ENCODE measurements around the gene HPGD. TPM values are rescaled to one million over a fixed set of nuclear protein-coding genes. Genes with fewer than 3 reads are reported as not detected.

HPGD gene
- polyA plus RNA-seq, 1 of the 3 experiments (the other 2 are of a cell fraction) = not detected

DNA sequence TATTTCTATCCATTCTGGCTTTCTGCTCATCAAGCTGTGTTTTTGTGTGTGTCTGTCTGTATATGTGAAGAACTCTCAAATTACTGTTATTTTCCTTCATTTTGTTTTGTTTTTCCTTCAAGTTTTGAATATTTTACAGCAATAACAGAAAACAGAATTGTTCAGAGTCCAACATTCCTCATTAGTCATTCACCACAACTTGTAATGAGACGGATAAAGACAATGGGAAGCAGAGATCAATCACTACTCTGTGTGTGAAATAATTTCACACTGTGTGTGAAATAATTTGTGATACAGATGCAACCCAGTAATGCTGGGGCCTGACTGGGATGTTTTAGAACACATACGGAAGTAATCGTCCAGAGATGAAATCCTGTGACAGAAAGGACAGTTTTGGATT lies 55.2 kb downstream of the HPGD start:
- 20% methylated on average over 3 of the region's 3 CpGs for WGBS (ENCODE audit: low lambda C conversion rate)
- Histone ChIP-seq H3K4me3 (ENCODE audit: low read depth in 2 of 2, low read length in 1 of 2) (no peak overlapping the region), H3K4me1 (ENCODE audit: control insufficient read depth in 1 of 2, insufficient read depth in 2 of 2, low read depth in 1 of 2, low read length in 1 of 2) (no peaks in the 10 kb centered on the region), H4K20me1 (ENCODE audit: insufficient read depth) (no peaks in the 10 kb centered on the region), H3K9me2 (no peaks in the 10 kb centered on the region), H3K4me2 (no peak overlapping the region), H2AFZ (ENCODE audit: low read depth) (no peak overlapping the region), H3K27me3 (ENCODE audit: insufficient read depth) (no peaks in the 10 kb centered on the region), H3K9me3 (no peaks in the 10 kb centered on the region), H3K27ac (ENCODE audit: low read depth in 2 of 2, low read length in 1 of 2) (no peak overlapping the region), H3K9ac (no peak overlapping the region), H3K79me2 (ENCODE audit: insufficient read depth) (no peaks in the 10 kb centered on the region), H3K36me3 (replicated peaks in 1 of 2; ENCODE audit: control insufficient read depth in 1 of 2, insufficient read depth in 2 of 2, low read length in 1 of 2) (no peaks in the 10 kb centered on the region), H3F3A (replicated peaks; ENCODE audit: insufficient read depth) (no peaks in the 10 kb centered on the region)
- TF ChIP-seq SIN3A (IDR thresholded peaks at IDR 0.05; ENCODE audit: borderline replicate concordance, low read depth, low read length) (no peak), EZH2phosphoT487 (IDR thresholded peaks at IDR 0.05; ENCODE audit: borderline replicate concordance, low read depth) (no peak), TAF1 (IDR thresholded peaks at IDR 0.05; ENCODE audit: borderline replicate concordance, low read depth, low read length) (no peak), RFX5 (IDR thresholded peaks at IDR 0.05; ENCODE audit: low read length) (no peak)
- ChIA-PET CTCF (interaction anchor here (1.3 kb wide), 1 partner anchor 46 kb away, joined by 3 read pairs; no protein-coding TSS in a partner anchor), POLR2A (no interaction called here)
- DNase-seq = no peak

- Histone ChIP-seq H3K27me3 (ENCODE audit: insufficient read depth) (no peaks in the 10 kb centered on the region), H3K4me1 (ENCODE audit: control insufficient read depth in 1 of 2, insufficient read depth in 2 of 2, low read depth in 1 of 2, low read length in 1 of 2) (no peaks in the 10 kb centered on the region), H4K20me1 (ENCODE audit: insufficient read depth) (no peaks in the 10 kb centered on the region), H3K9me2 (no peaks in the 10 kb centered on the region), H3K4me2 (no peak overlapping the region), H3K4me3 (ENCODE audit: low read depth in 2 of 2, low read length in 1 of 2) (no peak overlapping the region), H3K27ac (ENCODE audit: low read depth in 2 of 2, low read length in 1 of 2) (no peak overlapping the region), H3K9me3 (no peaks in the 10 kb centered on the region), H3K9ac (no peak overlapping the region), H3K79me2 (ENCODE audit: insufficient read depth) (no peaks in the 10 kb centered on the region), H3K36me3 (replicated peaks in 1 of 2; ENCODE audit: control insufficient read depth in 1 of 2, insufficient read depth in 2 of 2, low read length in 1 of 2) (no peaks in the 10 kb centered on the region), H2AFZ (ENCODE audit: low read depth) (no peak overlapping the region), H3F3A (replicated peaks; ENCODE audit: insufficient read depth) (no peaks in the 10 kb centered on the region)
- TF ChIP-seq ELF1 (IDR thresholded peaks at IDR 0.05) (no peak), POLR2AphosphoS5 (IDR thresholded peaks at IDR 0.05; ENCODE audit: low read depth, low read length) (no peak), TCF12 (IDR thresholded peaks at IDR 0.05) (no peak), USF2 (IDR thresholded peaks at IDR 0.05; ENCODE audit: borderline replicate concordance, low read depth, low read length) (no peak), RFX5 (IDR thresholded peaks at IDR 0.05; ENCODE audit: low read length) (no peak), CHD2 (IDR thresholded peaks at IDR 0.05; ENCODE audit: low read length, partially characterized antibody) (no peak), IRF3 (IDR thresholded peaks at IDR 0.05; ENCODE audit: low read depth, low read length) (no peak), FOXJ3 (CRISPR knock-in tag; IDR thresholded peaks at IDR 0.05) (no peak), EP300 (IDR thresholded peaks at IDR 0.05; ENCODE audit: borderline replicate concordance in 1 of 2, low read depth in 1 of 2, low read length in 1 of 2) (no peak), USF1 (IDR thresholded peaks at IDR 0.05; ENCODE audit: borderline replicate concordance, low read depth) (no peak), NRF1 (IDR thresholded peaks at IDR 0.05; ENCODE audit: low read depth, low read length) (no peak), MXI1 (IDR thresholded peaks at IDR 0.05; ENCODE audit: low read depth, low read length) (no peak), GABPA (IDR thresholded peaks at IDR 0.05; ENCODE audit: low read depth) (no peak), RXRA (IDR thresholded peaks at IDR 0.05; ENCODE audit: borderline replicate concordance, low read depth) (no peak), MEF2A (IDR thresholded peaks at IDR 0.05; ENCODE audit: borderline replicate concordance, low read depth) (no peak)
- TF ChIP-seq, protein P1, sequence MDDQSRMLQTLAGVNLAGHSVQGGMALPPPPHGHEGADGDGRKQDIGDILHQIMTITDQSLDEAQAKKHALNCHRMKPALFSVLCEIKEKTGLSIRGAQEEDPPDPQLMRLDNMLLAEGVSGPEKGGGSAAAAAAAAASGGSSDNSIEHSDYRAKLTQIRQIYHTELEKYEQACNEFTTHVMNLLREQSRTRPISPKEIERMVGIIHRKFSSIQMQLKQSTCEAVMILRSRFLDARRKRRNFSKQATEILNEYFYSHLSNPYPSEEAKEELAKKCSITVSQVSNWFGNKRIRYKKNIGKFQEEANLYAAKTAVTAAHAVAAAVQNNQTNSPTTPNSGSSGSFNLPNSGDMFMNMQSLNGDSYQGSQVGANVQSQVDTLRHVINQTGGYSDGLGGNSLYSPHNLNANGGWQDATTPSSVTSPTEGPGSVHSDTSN (IDR thresholded peaks at IDR 0.05) = no peak
- TF ChIP-seq, protein P2, sequence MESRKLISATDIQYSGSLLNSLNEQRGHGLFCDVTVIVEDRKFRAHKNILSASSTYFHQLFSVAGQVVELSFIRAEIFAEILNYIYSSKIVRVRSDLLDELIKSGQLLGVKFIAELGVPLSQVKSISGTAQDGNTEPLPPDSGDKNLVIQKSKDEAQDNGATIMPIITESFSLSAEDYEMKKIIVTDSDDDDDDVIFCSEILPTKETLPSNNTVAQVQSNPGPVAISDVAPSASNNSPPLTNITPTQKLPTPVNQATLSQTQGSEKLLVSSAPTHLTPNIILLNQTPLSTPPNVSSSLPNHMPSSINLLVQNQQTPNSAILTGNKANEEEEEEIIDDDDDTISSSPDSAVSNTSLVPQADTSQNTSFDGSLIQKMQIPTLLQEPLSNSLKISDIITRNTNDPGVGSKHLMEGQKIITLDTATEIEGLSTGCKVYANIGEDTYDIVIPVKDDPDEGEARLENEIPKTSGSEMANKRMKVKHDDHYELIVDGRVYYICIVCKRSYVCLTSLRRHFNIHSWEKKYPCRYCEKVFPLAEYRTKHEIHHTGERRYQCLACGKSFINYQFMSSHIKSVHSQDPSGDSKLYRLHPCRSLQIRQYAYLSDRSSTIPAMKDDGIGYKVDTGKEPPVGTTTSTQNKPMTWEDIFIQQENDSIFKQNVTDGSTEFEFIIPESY (IDR thresholded peaks at IDR 0.05; ENCODE audit: borderline replicate concordance, low read depth) = no peak
- no peak for DNase-seq
- CTCF ChIA-PET = no interaction called here
- POLR2A ChIA-PET = no interaction called here
- WGBS (ENCODE audit: low lambda C conversion rate) = 32% methylated on average over 3 of the region's 3 CpGs
These were observed 57.3 kb downstream of the HPGD start for GRCh38 chr4:174464949-174465348.

Data from SK-N-SH (cell line).